ENCODE results near the gene NUDT6.
A peak's percentile ranks its signal among the peaks of the same experiment; 100 is the strongest.
"Not testable (repeated sequence)": the region's sequence is repeated elsewhere in the genome, so short reads cannot be mapped to it uniquely, and the experiment has no call there.

NUDT6 gene

DNA sequence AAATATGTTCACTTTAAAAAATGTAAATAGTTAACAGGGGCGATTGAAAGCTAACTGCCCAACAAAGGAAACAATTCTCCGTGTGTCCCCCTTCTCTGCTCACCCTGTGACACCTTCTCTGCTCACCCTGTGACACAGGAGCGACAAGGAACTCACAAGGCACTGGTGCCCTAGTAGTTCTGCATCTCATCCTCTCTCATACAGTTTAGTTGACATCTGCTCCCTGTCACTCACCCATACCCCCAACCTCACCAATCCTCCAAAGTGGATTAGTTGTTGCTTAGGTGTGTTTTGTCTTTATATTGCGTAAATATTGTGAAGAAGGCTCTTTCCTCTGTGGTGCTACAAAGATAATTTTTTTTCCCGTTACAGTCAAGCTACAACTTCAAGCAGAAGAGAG, 46.4 kb downstream of the NUDT6 start:
- DNase-seq (ENCODE audit: low read depth): no peak

DNA sequence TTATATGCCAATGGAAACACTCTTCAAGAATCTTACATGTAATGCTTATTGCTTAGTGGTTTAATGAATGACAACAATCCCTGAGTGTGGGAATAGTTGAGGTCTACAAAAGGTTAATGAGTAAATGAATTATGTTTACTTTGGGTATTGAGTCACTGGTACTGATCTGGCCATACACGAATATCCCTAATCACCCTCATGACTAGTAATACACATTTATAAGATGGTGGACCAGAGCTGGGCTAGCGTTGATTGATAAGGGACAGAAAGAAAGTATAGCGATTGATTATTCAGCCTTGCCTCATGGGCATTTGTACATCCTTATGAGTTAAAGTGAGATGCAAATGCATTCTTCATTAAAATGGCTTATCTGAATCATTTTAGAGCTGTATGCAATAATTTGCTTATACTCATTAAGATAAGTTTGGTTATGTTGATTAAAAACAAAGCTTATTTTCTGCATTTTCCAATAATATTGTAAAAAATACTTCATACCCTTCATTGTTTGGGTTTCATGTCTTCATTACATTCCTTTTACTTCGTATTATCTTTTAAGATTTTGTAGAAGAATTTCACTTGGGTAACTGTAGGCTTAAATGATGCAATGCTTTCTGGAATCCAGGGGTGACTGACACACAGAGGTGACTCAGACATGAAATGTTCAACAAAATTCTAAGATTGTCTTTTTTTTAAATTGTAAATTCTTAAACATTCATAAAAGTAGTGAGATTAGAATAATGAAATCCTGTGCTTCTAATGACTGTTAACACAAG, 48.4 kb downstream of the NUDT6 start:
- DNase-seq (ENCODE audit: low read depth): peak; percentile 51

DNA sequence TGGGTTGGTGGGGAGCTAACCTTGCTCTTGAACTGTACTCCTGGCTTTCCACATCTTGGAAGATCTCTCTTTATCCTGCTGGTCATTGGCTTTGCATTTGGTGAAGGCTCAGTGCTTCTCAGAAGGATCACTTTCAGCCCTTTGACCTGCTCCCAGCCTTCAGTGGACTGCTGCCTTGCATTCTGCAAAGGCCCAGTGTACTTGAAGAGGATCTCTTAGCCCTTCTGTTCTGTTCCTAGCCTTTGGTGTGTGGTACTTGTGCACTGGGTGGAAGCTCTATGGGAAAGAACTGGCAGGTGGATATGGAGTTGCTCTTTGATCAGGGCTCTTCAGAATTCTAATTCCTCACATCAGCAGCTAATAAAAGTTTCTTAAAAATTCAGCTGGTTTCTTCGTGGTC, 49.3 kb downstream of the NUDT6 start:
- no peak for DNase-seq (ENCODE audit: low read depth)

DNA sequence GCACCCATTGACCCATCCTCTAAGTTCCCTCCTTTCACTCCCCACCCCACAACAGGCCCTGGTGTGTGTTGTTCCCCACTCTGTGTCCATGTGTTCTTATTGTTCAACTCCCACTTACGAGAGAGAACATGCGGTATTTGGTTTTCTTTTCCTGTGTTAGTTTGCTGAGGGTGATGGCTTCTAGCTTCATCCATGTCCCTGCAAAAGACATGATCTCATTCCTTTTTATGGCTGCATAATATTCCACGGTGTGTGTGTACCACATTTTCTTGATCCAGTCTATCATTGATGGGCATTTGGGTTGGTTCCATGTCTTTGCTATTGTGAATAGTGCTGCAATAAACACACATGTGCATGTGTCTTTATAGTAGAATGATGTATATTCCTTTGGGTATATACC, 54.2 kb downstream of the NUDT6 start:
- DNase-seq (ENCODE audit: low read depth): not testable (repeated sequence)

DNA sequence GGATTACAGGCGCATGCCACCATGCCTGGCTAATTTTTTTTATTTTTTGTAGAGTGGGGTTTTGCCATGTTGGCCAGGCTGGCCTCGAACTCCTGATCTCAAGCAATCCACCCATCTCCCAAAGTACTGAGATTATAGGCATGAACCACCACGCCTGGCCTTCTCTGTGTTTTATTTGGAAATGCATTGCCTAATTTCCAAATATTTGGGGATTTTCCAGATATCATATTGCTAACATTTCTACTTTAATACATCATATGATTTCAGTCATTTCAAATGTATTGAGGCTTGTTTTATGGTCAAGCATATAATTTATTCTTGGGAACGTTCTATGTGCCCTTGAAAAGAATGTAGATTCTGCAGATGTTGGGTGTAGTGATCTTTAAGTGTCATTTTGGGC, 57.0 kb downstream of the NUDT6 start:
- DNase-seq (ENCODE audit: low read depth): no peak

DNA sequence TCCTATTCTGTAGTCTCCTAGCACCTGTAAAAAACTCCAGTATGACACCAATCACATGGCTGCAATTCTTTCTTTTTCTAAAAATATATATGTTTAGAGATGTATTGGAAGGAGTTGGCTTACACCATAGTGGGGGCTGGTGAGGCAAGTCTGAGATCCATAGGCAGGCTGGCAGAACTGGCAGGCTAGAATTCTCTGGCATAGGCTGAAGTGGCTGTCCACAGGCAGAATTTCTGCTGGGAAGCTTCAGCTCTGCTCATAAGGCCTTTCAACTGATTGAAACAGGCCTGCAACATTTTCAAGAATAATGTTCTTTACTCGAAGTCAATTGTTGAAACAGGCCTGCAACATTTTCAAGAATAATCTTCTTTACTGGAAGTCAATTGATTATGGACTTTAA, 58.8 kb downstream of the NUDT6 start:
- DNase-seq (ENCODE audit: low read depth): no peak

DNA sequence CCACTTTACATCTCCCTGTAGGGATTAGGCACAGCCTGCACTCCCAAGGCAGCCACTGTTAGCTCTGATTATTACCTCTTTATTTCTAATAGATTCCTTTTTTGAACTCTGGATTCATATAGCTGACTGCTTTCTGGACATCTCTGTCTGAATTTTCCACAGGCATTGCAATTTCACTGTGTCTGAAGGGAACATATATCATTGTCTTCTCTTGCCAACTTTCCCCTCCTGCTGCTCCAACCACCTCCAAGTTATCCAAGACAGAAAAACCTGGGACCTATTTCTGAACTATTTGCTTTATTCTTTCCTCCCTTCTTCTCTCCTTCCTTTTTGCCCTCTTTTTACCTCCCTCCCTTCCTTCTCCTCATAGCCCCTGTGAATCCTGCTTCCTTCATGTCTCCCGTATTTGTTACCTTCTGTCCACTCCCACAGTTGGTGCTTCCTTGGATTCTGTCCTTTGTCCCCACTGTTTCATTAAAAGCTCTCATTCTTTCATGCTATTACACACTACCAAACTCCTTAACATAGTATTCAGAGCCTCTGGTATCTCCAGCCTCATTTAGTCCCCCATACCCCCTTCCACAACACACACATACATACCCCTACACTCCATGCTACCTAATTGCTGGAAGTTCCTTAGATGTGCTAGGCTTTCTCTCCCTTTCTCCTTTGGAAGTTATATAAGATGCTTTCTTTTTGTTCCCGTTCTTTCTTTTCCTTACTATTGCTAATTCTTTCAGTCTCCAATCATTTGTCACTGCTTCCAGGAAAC, 61.0 kb downstream of the NUDT6 start:
- DNase-seq (ENCODE audit: low read depth): no peak

DNA sequence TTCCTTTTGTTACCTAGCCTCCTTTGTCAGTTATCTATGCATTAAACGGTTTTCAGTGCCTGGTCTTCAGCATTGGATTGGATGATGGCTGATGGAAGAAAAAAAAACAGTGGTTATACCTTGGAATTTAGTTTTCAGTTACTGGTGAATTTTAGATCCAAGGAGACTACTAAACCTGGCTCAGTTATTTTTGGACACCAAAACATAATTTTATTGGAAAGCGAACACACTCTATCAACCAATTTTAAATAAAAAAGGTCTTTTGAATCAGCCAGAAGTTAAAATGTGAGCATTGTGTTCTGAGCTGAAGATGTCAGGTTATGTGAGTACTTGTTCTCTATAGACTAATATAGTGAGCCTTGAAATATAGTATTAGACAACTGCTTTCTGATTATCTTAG, 63.7 kb downstream of the NUDT6 start:
- DNase-seq (ENCODE audit: low read depth): no peak

DNA sequence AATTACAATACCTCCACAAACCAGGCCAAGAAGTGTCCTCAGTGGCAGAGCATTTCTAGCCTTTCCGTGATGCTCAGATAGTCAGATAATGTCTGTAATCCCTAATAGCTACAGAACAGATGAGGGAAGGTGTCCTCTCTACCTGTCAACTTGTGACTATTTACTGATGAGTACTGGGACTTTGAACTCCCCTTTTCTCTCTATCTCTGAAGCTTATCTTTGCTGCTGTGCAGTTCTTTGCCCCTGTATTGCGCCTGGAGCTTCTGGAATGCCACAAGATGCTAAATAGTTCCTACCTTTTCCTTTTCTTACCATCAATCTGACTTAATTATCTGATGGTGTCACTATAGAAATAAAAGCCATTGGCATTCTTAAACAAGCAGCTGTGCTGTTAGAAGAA, 65.2 kb downstream of the NUDT6 start:
- no peak for DNase-seq (ENCODE audit: low read depth)

DNA sequence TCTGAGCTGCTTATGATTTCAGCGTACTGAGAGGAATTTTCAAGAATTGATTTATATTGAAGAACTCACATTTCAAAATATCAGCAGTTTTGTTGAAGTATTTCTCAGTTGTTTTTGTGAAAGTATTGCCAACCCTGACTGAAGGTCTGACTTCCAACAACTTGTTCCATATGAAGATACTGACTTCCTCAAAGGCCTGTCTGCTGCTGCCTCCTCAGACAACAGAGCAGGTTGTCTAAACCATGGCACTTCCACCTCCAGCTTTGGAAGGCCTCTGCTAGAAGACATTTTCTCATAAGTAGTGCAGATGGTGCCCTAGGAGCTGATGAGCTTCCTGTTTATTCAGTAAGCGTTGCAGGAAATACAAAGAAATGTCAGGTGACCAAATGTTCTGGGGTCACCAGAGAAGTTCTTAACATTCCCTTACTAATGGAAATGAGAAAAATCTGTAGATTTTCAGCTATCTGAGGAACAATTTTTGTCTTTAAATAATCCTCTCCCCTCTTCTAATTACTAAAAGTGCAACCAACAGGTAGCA, 67.0 kb downstream of the NUDT6 start:
- DNase-seq (ENCODE audit: low read depth): no peak

DNA sequence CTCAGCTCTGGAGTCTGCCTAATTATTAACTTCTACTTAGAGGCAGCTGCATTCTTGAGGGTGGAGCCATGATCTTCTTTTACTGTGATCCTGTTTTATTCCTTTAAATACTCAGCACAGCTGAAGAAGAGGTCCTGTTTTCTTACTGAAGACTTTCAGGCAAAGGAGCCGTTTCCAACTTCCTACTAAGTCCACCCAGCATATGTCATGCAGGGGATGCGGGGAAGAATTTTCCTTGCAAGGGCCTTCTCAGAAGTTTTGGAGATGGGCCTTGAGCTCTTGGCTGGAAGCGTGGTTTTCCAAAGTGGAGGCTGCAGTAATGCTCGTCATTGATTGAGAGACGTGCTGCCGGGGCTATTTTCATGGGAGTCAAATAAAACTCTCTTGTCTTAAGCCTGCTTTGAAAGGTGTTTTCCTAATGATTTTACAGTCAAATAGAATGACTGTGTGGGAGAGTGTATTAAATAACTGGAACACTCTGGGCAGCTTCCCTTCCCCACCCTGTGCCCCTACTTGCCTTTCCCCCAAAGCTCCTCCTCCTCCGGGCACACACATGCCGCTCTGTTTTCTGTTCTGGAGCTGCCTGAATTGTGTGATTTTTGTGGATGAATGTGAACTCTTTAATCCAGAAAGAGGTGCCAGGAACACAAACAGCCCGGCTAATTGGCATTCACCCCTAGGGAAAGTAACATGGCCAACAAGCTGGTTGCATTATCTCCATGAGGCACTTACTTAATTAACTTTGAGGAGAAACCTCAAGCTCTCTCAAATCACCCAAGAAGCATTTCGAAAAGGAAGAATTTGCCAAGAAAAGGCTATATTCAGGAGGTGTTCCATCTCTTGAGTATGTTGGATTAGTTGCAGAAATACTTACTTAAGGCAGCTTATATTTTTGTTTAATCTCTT, 67.7 kb downstream of the NUDT6 start:
- no peak for DNase-seq (ENCODE audit: low read depth)

DNA sequence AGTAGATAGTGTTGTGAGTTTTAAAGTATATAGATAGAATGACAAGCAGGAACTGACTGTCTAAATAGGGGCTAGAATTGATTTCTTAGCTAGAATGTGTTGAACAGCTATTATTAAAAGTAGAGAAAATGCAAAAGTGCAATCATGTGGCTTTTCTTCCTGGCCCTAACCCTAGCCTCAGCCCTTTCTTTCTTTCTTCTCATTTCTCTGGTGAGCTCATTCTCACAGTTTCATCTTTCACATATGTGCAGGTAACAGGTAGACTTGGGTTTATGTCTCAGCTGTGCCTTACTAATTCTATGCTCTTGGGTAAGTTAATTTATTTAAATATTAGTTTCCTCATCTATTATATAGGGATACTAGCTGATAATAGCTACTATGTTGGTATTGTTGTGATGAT, 70.8 kb downstream of the NUDT6 start:
- DNase-seq (ENCODE audit: low read depth): no peak

DNA sequence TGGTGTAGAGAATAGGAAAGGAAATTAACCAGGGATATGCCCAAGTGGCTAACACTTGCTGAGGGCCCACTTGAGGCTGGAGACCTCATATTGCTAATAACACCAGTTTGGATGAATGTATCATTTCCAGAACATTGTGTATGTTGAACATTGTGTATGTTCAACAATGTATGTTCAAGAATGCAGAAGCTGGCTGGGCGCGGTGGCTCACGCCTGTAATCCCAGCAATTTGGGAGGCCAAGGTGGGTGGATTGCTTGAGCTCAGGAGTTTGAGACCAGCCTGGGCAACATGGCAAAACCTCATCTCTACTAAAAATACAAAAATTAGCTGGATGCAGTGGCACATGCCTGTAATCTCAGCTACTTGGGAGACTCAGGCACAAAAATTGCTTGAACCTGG, 72.6 kb downstream of the NUDT6 start:
- not testable (repeated sequence) for DNase-seq (ENCODE audit: low read depth)

DNA sequence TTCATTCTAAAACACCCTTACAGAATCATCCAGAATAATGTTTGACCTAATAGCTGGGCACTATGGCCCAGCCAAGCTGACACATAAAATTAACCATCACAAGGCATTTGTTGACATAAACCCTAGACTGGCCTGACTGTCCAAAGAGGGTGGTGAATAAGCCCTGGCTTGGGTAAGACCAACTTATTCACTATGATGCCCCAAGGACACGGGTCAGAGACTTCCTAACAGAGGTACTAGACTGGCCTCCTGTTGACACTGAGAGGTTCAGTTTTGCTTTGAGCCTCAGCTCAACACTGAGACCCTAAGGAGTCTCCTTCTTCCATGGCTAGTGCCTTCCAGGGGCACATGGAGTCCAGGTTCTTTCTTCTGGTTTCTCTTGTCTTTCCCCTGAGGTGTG, 74.5 kb downstream of the NUDT6 start:
- no peak for DNase-seq (ENCODE audit: low read depth)

DNA sequence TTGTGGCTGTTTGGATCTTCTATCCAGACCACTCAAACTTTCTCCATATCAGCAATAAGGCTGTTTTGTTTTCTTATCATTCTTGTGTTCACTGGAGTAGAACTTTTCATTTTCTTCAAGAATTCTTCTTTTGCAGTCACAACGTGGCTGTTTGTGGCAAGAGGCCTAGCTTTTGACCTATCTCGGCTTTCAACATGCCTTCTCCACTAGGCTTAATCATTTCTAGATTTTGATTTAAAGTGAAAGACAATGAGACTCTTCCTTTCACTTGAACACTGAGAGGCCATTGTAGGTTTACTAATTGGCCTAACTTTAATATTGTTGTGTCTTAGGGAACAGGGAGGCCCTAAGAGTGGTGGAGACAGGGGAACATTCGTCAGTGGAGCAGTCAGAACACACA, 76.6 kb downstream of the NUDT6 start:
- DNase-seq (ENCODE audit: low read depth): no peak

DNA sequence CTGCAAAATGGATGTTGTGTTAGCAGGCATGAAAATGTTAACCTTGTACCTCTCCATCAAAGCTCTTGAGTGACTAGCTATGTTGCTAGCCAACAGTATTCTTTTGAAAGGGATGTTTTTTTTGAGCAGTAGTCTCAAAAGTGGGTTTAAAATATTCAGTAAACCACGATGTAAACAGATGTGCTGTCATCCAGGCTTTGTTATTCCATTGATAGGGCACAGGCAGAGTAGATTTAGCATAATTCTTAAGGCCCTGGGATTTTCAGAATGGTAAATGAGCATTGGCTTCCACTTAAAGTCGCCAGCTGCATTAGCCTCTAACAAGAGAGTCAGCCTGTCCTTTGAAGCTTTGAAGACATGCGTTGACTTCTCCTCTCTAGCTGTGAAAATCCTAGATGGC, 77.3 kb downstream of the NUDT6 start:
- no peak for DNase-seq (ENCODE audit: low read depth)

DNA sequence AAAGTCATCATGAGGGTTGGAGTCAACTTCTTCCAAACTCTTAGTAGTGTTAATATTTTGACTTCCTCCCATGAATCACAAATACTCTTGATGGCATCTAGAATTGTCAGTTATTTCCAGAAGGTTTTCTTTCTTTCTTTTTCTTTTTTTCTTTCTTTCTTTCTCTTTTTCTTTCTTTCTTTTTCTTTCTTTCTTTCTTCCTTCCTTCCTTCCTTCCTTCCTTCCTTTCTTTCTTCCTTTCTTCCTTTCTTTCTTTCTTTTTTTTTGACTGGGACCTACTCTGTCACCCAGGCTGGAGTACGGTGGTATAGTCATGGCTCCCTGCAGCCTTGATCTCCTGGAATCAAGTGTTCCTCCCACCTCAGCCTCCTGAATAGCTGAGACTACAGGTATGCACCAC, 78.0 kb downstream of the NUDT6 start:
- not testable (repeated sequence) for DNase-seq (ENCODE audit: low read depth)

DNA sequence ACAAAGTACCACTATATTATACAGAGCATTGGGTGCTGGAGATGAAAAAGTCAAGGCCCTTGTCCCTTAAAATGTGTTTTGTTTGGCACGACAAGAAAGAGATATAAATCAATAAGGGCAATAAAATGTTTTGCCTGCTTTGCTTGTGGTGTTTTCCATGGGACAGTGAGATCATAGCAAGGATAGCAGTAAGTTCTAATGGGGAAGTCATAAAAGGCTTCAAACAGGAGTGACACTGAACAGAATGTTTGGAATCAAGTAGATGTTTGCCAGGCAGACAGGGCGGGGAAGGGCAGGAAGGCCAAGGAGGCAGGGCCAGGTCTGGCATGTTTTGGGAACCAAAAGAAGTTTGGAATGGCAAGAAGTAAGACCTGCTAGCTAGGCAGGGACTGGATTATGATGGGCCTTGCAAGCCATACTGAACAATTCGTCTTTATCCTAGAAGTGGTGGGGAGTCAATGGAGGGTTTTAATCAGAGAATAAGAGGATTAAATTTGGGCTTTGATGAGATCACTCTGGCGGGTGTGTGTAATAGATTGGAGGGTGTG, 79.3 kb downstream of the NUDT6 start:
- no peak for DNase-seq (ENCODE audit: low read depth)
